ENCODE results near the gene GALP.
"Not testable (repeated sequence)": the region's sequence is repeated elsewhere in the genome, so short reads cannot be mapped to it uniquely, and the experiment has no call there.

Gene GALP

DNA sequence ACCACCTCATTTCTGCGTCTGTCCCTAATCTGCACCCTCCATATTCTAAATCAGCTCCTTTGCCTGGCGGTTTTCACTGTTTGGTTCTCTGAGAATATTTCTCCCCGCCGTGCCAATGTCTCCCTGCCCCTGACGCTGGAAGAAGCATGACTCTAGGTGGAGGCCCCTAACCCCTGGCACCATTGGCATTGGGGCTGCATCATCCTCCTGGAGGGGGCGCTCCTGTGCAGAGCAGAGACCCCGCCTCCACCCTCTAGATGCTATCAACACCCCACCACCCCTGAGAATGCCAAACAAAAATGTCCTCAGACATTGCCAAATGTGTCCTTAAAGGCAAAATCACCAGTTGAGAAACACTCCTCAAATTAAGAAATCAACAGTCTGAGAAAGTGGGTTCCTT is 15.3 kb downstream of the GALP start:
- DNase-seq (ENCODE audit: low spot score) = no peak

DNA sequence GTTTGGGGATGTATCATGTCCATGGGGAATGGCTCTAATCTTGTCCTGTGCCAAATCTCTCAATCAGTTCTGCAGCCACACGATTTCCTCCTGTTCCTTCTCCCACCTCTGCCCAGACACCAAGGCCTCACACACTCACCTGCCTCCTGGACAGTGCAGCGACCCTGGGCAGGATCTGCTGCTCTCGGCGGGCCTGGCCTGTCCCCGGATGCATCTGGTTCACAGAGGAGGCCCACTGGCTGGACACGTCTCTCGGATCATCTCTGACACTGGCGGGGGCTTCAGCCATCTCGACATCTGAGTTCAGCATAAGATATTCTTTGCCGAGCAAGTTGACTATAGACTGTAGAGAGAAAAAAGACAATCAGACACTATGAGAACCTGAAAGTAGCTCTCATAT is 15.9 kb downstream of the GALP start:
- no peak for DNase-seq (ENCODE audit: low spot score)

DNA sequence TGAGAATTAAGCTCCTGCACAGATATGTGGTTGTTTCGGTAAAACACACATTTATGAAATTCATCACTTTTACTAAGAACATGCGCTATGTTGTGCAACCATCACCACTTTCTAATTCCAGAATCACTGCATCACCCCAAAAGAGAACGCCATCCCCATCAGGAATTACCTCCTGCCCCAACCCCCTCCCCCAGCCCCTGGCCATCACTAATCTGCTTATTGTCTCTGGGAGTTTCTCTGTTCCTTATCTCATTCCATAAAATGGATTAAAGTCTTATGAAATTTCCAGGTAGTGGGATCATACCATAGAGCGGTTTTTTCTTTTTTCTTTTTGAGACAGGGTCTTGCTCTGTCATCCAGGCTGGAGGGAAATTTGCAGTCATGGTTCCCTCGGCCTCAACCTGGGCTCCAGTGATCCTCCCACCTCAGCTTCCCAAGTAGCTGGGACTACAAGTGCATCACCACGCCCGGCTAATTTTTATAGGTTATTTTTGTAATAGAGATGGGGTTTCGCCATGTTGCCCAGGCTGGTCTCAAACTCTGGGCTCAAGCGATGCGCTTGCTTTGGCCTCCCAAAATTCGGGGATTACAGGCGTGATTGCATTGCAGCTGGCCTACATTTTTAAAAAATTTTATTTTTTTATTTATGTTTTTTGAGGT is 18.3 kb downstream of the GALP start:
- no peak for DNase-seq (ENCODE audit: low spot score)

DNA sequence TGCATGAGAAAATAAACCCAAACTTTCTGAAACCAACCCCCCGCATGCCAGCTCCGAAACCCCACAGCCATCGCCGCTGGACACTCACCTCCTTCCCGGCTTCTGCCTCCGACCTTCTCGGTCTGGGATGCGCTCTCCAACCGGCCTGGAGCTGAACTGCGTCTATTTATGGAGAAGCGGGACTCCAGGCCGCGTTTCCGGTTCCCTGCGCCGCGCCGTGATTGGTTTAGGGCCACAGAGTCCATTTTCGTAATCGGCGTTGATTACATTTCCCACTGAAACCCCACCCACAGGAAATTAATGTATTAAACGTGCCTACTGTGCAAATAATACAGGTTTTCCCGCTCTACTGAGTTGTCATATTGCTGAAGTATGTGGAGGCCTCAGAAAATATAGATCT is 21.8 kb downstream of the GALP start, which contains the start of gene ZSCAN5B:
Gene ZSCAN5B (minus strand): TSS at position 138 of the 400 bp plus-strand sequence. CDS start 4,731 bp downstream, outside the sequence.
- DNase-seq (ENCODE audit: low spot score) = not testable (repeated sequence)

DNA sequence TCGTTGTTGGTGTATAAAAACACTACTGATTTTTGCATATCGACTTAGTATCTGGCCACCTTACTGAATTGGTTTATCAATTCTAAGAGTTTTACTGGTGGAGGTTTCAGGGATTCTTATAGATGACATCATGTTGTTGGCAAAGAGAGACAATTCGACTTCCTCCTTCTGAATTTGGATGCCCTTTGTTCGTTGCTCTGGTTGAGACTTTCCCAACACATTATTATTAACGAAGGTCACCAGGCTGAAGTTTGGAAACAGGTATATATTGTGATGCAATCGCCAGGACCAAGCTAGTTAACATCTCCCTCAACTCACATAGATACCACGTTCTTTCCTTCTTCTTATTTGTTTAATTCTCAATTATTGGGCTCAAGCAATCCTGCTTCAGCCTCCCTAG is 23.9 kb downstream of the GALP start:
- DNase-seq (ENCODE audit: low spot score) = no peak

DNA sequence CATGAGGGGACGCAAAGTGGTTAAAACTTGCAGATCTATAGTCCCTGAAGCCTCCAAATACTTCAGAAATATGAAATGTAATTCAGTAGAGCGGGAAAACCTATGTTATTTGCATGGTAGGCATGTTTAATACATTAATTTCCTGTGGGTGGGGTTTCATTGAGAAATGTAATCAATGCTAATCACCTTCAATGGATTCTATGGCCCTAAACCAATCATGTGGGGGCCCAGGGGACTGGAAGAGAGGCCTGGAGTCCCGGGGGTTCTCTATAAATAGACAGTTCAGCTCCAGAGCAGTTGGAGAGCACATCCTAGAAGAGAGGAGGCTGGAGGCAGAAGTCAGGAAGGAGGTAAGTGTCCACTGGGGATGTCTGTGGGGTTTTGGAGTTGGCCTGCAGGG is 26.2 kb downstream of the GALP start, which contains the start of gene ZSCAN5C:
Gene ZSCAN5C (plus strand): TSS at position 301 of the 400 bp plus-strand sequence. CDS start 3,641 bp downstream, outside the sequence.
- DNase-seq (ENCODE audit: low spot score) = no peak

DNA sequence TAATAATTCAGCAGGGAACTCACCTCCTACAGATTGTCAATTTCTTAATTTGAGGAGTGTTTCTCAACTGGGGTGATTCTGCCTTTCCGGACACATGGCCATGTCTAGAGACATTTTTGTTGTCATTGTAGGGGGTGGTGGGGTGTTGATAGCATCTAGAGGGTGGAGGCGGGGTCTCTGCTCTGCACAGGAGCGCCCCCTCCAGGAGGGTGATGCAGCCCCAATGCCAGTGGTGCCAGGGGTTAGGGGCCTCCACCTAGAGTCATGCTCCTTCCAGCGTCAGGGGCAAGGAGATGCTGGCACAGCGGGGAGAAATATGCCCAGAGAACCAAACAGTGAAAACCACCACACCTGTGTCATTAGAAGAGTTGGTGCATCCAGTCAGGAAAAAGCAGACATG is 31.8 kb downstream of the GALP start:
- not testable (repeated sequence) for DNase-seq (ENCODE audit: low spot score)

DNA sequence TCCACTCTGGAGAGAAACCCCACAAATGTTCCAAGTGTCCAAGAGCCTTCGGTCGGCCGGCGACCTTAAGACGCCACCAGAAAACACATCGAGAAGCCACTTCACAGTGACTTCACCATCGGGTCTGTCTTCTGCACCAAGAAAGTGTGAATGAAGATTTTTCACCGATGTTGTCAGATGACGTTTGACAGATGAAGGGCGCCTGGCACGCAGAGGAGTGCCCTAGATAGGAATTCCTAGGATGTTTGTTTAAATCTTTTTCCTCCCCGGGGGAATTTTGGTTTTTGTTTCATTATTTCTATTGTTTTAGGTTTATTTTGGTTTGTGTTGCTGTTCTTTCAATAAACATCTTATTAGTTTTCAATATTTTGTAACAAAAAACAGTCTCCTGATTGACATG is 33.3 kb downstream of the GALP start:
- no peak for DNase-seq (ENCODE audit: low spot score)

DNA sequence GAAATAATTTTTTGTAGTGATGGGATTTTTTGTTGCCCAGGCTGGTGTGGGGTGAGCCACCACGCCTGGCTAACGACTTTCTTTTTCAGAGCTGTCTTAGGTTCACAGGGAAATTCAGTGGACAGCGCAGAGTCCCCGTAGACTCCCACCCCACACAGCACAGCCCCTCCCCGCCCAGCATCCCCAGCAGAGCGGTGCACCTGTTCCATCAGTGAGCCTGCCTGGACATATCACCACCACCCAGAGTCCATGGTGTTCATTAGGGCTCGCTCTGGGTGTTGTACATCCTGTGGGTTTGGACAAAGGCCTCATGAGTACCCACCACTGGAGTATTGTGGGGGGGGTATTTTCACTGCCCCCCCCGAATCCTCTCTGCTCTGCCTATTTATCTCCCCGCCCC is 34.2 kb downstream of the GALP start:
- DNase-seq (ENCODE audit: low spot score) = not testable (repeated sequence)

DNA sequence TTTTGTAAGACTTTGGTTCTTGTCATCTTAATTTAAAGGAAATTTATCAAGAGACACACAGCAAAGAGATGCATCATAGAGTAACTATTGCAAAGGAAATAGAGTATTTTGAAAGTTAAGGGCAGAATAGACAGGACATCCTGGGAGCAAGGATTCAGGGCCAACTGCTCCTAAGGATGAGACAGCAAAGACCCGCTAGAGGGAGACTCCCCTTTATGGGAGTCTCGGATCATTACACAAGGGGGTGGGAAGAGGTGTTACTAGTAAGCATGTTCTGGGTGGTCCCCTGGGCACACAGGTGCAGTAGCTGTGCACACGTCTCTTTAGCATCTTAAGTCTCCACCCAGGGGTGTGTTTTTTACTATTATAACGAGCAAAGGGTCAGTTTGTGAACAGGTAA is 35.9 kb downstream of the GALP start:
- DNase-seq (ENCODE audit: low spot score) = no peak

DNA sequence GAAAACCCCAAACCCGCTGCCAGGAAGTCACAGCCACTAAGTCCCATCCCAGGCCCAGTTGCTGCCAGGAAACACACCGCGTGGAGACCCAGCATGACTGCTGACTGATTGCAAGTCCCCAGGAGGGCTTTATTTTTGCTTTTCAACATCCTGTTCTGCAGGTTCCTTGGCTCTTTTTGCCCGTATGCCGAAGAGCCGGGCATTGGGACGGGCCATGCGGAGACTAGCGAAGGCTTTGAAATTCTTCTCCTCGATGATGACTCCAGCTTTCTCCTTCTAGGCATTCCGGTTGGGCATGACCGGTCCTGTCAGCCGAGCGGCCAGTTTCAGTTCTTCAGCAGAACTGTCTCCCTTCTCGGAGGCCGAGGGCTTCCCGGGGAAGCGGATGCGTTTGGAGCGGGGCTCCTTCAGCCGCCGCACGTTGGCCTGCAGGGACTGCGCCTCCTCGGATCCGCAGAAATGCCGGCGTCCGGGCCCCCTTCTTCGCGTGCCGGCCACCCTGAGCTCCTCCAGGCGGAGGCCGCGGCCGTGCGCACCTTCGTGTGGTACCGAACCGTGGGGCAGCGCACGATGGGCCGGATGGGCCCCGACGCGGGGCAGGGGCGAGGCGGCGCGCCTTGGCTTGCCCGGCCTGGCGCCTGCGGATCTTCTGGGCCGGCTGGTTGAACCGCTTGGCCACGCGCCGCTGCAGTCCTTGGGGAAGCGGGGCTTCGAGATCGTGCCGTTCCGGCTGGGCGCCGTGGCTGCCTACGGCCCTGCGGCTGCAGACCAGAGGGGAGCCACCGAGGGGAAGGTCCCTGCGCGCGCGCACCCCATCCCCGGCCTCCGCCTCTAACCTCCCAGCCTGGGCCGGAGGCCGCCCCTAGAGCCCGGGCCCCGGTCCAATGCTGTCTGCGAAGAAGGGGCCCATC is 41.5 kb downstream of the GALP start:
- DNase-seq (ENCODE audit: low spot score) = no peak

DNA sequence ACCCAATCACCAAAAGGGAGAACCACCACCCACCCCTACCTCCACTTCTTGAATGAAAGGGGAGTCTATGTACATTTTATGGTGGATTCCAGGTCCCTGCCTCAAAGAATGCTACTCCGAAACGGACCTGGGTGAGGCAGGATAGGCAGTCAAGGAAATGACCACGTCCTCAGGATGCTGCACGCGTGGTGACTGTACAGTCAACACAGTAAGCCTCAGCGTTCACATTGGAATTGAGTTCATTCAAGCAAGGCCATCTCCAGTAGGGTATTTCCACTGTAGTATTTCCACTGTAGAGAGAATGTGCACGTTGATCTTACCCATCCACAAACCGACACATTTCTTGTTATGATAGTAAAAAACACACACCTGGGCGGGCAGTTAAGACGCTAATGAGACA is 43.2 kb downstream of the GALP start:
- no peak for DNase-seq (ENCODE audit: low spot score)

DNA sequence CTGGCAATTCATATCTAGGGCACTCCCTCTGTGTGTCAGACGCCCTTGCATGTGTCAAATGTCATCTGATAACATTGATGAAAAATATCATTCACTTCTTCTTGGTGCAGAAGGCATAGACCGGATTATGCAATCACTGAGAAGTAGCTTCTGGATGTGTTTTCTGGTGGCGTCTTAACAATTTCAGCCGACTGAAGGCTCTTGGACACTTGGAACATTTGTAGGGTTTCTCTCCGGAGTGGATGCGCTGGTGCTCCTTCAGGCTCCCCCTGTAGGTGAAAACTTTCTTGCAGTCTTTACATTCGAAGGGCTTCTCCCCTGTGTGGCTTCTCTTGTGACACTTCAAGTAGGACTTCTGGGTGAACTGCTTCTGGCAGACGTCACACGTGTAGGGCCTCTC is 45.6 kb downstream of the GALP start:
- DNase-seq (ENCODE audit: low spot score) = peak; percentile 56

DNA sequence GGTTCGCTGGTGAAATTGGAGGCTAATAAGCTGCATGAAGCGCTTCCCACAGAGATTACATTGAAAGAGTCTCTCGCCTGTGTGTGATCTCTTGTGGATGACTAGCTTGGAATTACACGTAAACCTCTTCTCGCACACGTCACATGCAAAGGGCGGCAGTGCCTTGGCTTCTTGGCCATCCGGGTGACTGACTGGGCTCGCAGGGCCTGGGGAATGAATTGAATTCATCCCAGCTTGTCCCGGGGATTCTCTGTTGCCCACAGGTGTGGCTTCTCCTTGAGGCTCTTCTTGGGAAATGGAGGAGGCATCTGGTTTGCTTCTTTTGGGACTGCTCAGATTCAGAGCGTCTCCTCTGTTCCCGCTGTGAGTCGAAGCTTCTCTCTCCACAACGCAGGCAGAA is 46.0 kb downstream of the GALP start:
- DNase-seq (ENCODE audit: low spot score) = no peak

DNA sequence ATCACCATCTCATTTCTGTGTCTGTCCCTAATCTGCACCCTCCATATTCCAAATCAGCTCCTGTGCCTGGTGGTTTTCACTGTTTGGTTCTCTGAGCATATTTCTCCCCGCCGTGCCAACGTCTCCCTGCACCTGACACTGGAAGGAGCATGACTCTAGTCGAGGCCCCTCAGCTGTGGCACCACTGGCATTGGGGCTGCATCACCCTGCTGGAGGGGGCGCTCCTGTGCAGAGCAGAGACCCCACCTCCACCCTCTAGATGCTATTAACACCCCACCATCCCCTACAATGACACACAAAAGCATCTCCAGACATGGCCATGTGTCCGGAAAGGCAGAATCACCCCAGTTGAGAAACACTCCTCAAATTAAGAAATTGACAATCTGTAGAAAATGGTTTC is 47.1 kb downstream of the GALP start:
- no peak for DNase-seq (ENCODE audit: low spot score)

DNA sequence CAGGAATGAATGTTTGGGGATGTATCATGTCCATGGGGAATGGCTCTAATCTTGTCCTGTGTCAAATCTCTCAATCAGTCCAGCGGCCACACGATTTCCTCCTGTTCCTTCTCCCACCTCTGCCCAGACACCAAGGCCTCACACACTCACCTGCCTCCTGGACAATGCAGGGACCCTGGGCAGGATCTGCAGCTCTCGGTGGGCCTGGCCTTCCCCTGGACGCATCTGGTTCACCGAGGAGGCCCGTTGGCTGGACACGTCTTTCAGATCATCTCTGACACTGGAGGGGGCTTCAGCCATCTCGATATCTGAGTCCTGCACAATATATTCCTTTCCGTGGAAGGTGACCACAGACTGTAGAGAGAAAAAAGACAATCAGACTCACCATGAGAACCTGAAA is 47.7 kb downstream of the GALP start:
- DNase-seq (ENCODE audit: low spot score) = no peak
